Prostate gland (tissue), 2 donors: ENCODE results near the gene ARHGEF19. TPM values are rescaled to one million over a fixed set of nuclear protein-coding genes. Genes with fewer than 3 reads are reported as not detected.
A peak's percentile ranks its signal among the peaks of the same experiment; 100 is the strongest.

Experiments
- DNase-seq: peaks from one replicate; pipeline ENCODE4 v3.0.0-alpha.2; 2019; ENCODE audit warnings: low spot score
- H3K27ac ChIP-seq, 2 donors: fragments of 200-600 bp; sonication (generic); 2 replicates each; pipeline ENCODE4 v1.5.1; 2017 to 2019
- H3K27me3 ChIP-seq: fragments of 200-600 bp; sonication (generic); replicated peaks from 2 replicates; pipeline ENCODE4 v1.5.1; 2019; ENCODE audit not compliant: insufficient read depth
- H3K36me3 ChIP-seq, 2 donors: fragments of 200-600 bp; sonication (generic); 1 replicate in 1 of 2; 2 replicates in 1 of 2; pipeline versions ENCODE4 v1.5.1 to v1.8.1; 2017 to 2019
- H3K4me1 ChIP-seq: fragments of 200-600 bp; sonication (generic); replicated peaks from 2 replicates; pipeline ENCODE4 v1.5.1; 2019
- H3K4me3 ChIP-seq, 2 donors: fragments of 200-600 bp; sonication (generic); 2 replicates each; pipeline ENCODE4 v1.5.1; 2017 to 2019
- H3K9me3 ChIP-seq: fragments of 200-600 bp; sonication (generic); 2 replicates; pipeline ENCODE4 v1.5.1; 2017
- POLR2A ChIP-seq: fragments of 450-650 bp; IDR thresholded peaks from one replicate; pipeline ENCODE4 v1.6.1; 2016; ENCODE audit warnings: antibody characterized with exemption, mild to moderate bottlenecking
- POLR2AphosphoS5 ChIP-seq: sonication (generic); formaldehyde crosslinking; IDR thresholded peaks from one replicate; pipeline ENCODE4 v1.6.1; 2017; ENCODE audit warnings: antibody characterized with exemption
- WGBS: methylation state at CpG from one replicate; pipeline ENCODE4 v1.1.5; 2018; 5-methylcytosine and 5-hydroxymethylcytosine counted together
- intact Hi-C: fragments of 100-400 bp; cut with DNase I; formaldehyde crosslinking; loops from one replicate; pipeline ENCODE4 v1.14.2; 2022
- total RNA-seq, 2 donors: library from RNA; depleted of rRNA; stranded (reverse); fragments of >200 nt; gene quantifications; one replicate each; pipeline ENCODE4 v1.1.0, GENCODE V29; 2016
- TF ChIP-seq, protein P1 (sequence below), 4 experiments: fragments of 200-600 bp in 2 of 4; fragments of 450-650 bp in 2 of 4; sonication (generic) in 2 of 4; IDR thresholded peaks; 1 replicate in 3 of 4; 2 replicates in 1 of 4; pipeline ENCODE4 v1.5.1; 2016 to 2019; ENCODE audit warnings: antibody characterized with exemption in 4 of 4, mild to moderate bottlenecking in 2 of 4, moderate library complexity in 2 of 4

The ARHGEF19 gene
- total RNA-seq, 2 donors from 2014 or later, result 13.1 to 18.8 TPM

GRCh38 chr1:16221499-16221898 is 9.0 kb upstream of the ARHGEF19 start:
- TF ChIP-seq POLR2A, result no peak
- TF ChIP-seq, protein P1, sequence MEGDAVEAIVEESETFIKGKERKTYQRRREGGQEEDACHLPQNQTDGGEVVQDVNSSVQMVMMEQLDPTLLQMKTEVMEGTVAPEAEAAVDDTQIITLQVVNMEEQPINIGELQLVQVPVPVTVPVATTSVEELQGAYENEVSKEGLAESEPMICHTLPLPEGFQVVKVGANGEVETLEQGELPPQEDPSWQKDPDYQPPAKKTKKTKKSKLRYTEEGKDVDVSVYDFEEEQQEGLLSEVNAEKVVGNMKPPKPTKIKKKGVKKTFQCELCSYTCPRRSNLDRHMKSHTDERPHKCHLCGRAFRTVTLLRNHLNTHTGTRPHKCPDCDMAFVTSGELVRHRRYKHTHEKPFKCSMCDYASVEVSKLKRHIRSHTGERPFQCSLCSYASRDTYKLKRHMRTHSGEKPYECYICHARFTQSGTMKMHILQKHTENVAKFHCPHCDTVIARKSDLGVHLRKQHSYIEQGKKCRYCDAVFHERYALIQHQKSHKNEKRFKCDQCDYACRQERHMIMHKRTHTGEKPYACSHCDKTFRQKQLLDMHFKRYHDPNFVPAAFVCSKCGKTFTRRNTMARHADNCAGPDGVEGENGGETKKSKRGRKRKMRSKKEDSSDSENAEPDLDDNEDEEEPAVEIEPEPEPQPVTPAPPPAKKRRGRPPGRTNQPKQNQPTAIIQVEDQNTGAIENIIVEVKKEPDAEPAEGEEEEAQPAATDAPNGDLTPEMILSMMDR (IDR thresholded peaks at IDR 0.05), result no peak
- no peak for TF ChIP-seq POLR2AphosphoS5

GRCh38 chr1:16219968-16220500 is 7.6 kb upstream of the ARHGEF19 start:
- H3K4me3 ChIP-seq, result no peak overlapping the region
- DNase-seq, result no peak
- no peaks in the 10 kb centered on the region for H3K36me3 ChIP-seq
- H3K27me3 ChIP-seq, result no peaks in the 10 kb centered on the region
- H3K27ac ChIP-seq, result no peak overlapping the region
- H3K4me1 ChIP-seq, result no peaks in the 10 kb centered on the region
- intact Hi-C loops, result no loop called here
- TF ChIP-seq POLR2A (no peak), POLR2AphosphoS5 (no peak)
- TF ChIP-seq, protein P1 (IDR thresholded peaks at IDR 0.05), result no peak
- H3K9me3 ChIP-seq, result no peaks in the 10 kb centered on the region
- 90% methylated on average over 4 of the region's 4 CpGs for whole genome bisulfite sequencing

More at GRCh38 chr1:16221499-16221898, 9.0 kb upstream of the ARHGEF19 start:
- Histone ChIP-seq H3K9me3 (no peaks in the 10 kb centered on the region), H3K4me3 (no peak overlapping the region), H3K27me3 (no peaks in the 10 kb centered on the region), H3K36me3 (no peaks in the 10 kb centered on the region), H3K4me1 (no peaks in the 10 kb centered on the region), H3K27ac (no peak overlapping the region)
- DNase-seq, result no peak
- 95% methylated on average over 1 of the region's 1 CpG for WGBS
- intact Hi-C loops, result no loop called here

DNA sequence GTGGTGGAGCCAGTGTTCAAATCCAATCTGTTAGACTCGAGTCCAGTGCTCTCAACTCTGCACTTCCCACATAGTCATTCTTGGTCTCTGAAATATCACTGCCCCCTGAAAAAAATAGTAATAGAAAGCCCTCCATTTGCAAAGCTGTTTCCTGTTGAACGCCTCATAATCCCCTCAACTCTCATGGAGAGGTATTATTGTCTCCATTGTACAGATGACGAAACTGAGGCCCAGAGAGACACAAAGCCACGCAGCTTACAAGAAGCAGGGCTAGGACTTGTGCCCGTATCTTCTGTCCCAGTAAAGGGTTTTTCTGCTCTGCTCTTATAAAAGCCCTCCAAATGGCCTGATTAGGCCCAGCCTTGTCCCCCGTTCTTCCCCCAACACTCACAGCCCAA is 6.2 kb upstream of the ARHGEF19 start:
- TF ChIP-seq, protein P1 (IDR thresholded peaks at IDR 0.05), result no peak
- no peak for TF ChIP-seq POLR2A
- 95% methylated on average over 6 of the region's 6 CpGs for WGBS
- DNase-seq, result no peak

DNA sequence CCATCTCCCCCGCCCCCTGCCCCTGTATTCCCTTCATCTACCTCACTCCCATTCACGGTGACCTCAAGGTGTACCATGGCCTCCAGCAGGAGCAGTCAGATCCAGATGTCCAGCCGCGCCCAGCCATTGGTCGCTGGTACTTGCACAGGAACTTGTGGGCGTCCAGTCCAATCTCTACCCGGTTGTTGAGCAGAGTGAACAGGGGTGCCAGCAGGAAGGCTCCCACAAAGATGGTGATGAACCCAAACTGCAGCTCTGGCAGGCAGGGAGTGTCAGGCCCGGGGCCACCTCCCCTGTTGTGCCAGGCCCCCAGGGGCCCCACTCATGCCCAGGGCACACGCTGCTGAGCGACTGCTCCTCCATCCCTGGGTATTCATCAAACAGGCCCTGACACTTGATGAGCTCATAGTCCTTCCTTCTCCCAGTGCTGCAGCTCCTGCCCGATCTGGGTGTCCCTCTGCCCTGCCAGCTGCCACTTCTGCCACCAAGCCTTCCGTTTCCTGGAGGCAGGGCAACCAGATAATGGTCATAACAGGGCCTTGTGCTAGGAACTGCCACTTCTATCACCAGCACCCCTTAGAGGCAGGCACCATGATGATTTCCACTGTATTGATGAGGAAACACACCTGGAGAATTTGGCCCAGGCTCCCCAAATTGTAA is 5.7 kb upstream of the ARHGEF19 start:
- no peak for DNase-seq
- no peak overlapping the region for H3K4me3 ChIP-seq
- no peaks in the 10 kb centered on the region for H3K36me3 ChIP-seq
- TF ChIP-seq, protein P1 (IDR thresholded peaks at IDR 0.05), result no peak
- TF ChIP-seq POLR2A, result no peak
- TF ChIP-seq POLR2AphosphoS5, result no peak
- intact Hi-C loops, result no loop called here
- no peaks in the 10 kb centered on the region for H3K4me1 ChIP-seq
- 76% methylated on average over 12 of the region's 12 CpGs for WGBS
- peak overlapping the region; percentile 35 to 36 for H3K27ac ChIP-seq
- no peaks in the 10 kb centered on the region for H3K9me3 ChIP-seq
- no peaks in the 10 kb centered on the region for H3K27me3 ChIP-seq

More for the DNA sequence above, 6.2 kb upstream of the ARHGEF19 start:
- no peaks in the 10 kb centered on the region for H3K27me3 ChIP-seq
- intact Hi-C loops, result no loop called here
- no peaks in the 10 kb centered on the region for H3K9me3 ChIP-seq
- H3K4me1 ChIP-seq, result no peaks in the 10 kb centered on the region
- H3K4me3 ChIP-seq, result no peak overlapping the region
- no peak overlapping the region for H3K27ac ChIP-seq
- H3K36me3 ChIP-seq, result no peaks in the 10 kb centered on the region
